WTC11 (cell line): Measurements from ENCODE around the gene SLC12A4. TPM values are rescaled to one million over a fixed set of nuclear protein-coding genes. Genes with fewer than 3 reads are reported as not detected.
A peak's percentile ranks its signal among the peaks of the same experiment; 100 is the strongest.

Experiments used
- ATAC-seq: fragments of 200-7000 bp; cut with Tn5 transposase; 2 replicates; pipeline ENCODE4 v1.10.0; 2021; ENCODE audit warnings: mild to moderate bottlenecking, moderate library complexity
- CTCF ChIA-PET: fragments of 300-600 bp; sonication (Branson Sonifier 250); formaldehyde crosslinking; loops from one replicate; lab custom pipeline; 2021; ENCODE audit warnings: antibody characterized with exemption; lab: Charles Lee
- POLR2A ChIA-PET: fragments of 350-600 bp; sonication (Branson Sonifier 250); formaldehyde crosslinking; loops from one replicate; lab custom pipeline; 2021; ENCODE audit warnings: antibody characterized with exemption; lab: Charles Lee
- DNase-seq: peaks from one replicate; pipeline ENCODE4 v3.0.0; 2021; ENCODE audit warnings: low spot score
- H3K27ac Mint-ChIP-seq: 2 replicates; pipeline ENCODE4 v1.8.0; 2021; ENCODE audit warnings: mixed read lengths
- H3K27me3 Mint-ChIP-seq: 2 replicates; pipeline ENCODE4 v1.8.0; 2021; ENCODE audit warnings: low read depth, mild to moderate bottlenecking, moderate library complexity, mixed read lengths
- H3K36me3 Mint-ChIP-seq: 2 replicates; pipeline ENCODE4 v1.8.0; 2021; ENCODE audit warnings: mixed read lengths
- H3K4me1 Mint-ChIP-seq: 2 replicates; pipeline ENCODE4 v1.8.0; 2022; ENCODE audit warnings: mixed read lengths
- H3K4me3 Mint-ChIP-seq: 2 replicates; pipeline ENCODE4 v1.8.0; 2021; ENCODE audit warnings: mild to moderate bottlenecking, moderate library complexity, mixed read lengths
- H3K9me3 Mint-ChIP-seq: 2 replicates; pipeline ENCODE4 v1.8.0; 2021; ENCODE audit warnings: mixed read lengths
- ATF2 ChIP-seq: sonication (generic); formaldehyde crosslinking; IDR thresholded peaks from 2 replicates; pipeline ENCODE4 v1.8.1; 2022; ENCODE audit warnings: low read depth, missing genetic modification reagents, borderline replicate concordance
- ATF3 ChIP-seq: sonication (generic); formaldehyde crosslinking; conservative IDR thresholded peaks from 2 replicates; pipeline ENCODE4 v1.8.1; 2022; ENCODE audit warnings: mild to moderate bottlenecking, missing genetic modification reagents
- CREB1 ChIP-seq: sonication (generic); formaldehyde crosslinking; IDR thresholded peaks from 2 replicates; pipeline ENCODE4 v1.8.0; 2023; ENCODE audit warnings: mild to moderate bottlenecking, missing genetic modification reagents
- CREM ChIP-seq: sonication (generic); formaldehyde crosslinking; IDR thresholded peaks from 2 replicates; pipeline ENCODE4 v1.8.1; 2022; ENCODE audit warnings: mild to moderate bottlenecking, missing genetic modification reagents, moderate library complexity
- CTCF ChIP-seq: fragments of 200-600 bp; IDR thresholded peaks from 2 replicates; pipeline ENCODE4 v1.8.0; 2022; ENCODE audit warnings: antibody characterized with exemption
- KAT7 ChIP-seq: sonication (generic); formaldehyde crosslinking; IDR thresholded peaks from 2 replicates; pipeline ENCODE4 v1.8.1; 2023; ENCODE audit warnings: missing genetic modification reagents, mild to moderate bottlenecking, borderline replicate concordance
- NFE2L1 ChIP-seq: sonication (generic); formaldehyde crosslinking; IDR thresholded peaks from 2 replicates; pipeline ENCODE4 v1.8.1; 2023; ENCODE audit warnings: missing genetic modification reagents
- NR2C2 ChIP-seq: sonication (generic); formaldehyde crosslinking; IDR thresholded peaks from 2 replicates; pipeline ENCODE4 v1.8.0; 2022; ENCODE audit warnings: mild to moderate bottlenecking, missing genetic modification reagents
- SMAD4 ChIP-seq: sonication (generic); formaldehyde crosslinking; IDR thresholded peaks from 2 replicates; pipeline ENCODE4 v1.8.0; 2022; ENCODE audit warnings: mild to moderate bottlenecking, missing genetic modification reagents
- ZBTB21 ChIP-seq: sonication (generic); formaldehyde crosslinking; IDR thresholded peaks from 2 replicates; pipeline ENCODE4 v1.8.1; 2023; ENCODE audit warnings: mild to moderate bottlenecking, missing genetic modification reagents, borderline replicate concordance
- ZMAT4 ChIP-seq: fragments of 250-450 bp; sonication (Bioruptor Pico); IDR thresholded peaks from 2 replicates; pipeline ENCODE4 v1.9.0; 2021; ENCODE audit warnings: mild to moderate bottlenecking
- ZNF138 ChIP-seq: sonication (generic); formaldehyde crosslinking; conservative IDR thresholded peaks from 2 replicates; pipeline ENCODE4 v1.8.1; 2022; ENCODE audit warnings: mild to moderate bottlenecking, moderate library complexity, missing genetic modification reagents
- ZNF232 ChIP-seq: sonication (generic); formaldehyde crosslinking; IDR thresholded peaks from 2 replicates; pipeline ENCODE4 v1.8.0; 2022; ENCODE audit warnings: mild to moderate bottlenecking, missing genetic modification reagents
- ZNF425 ChIP-seq: fragments of 250-450 bp; sonication (Bioruptor Pico); conservative IDR thresholded peaks from 2 replicates; pipeline ENCODE4 v1.9.0; 2021; ENCODE audit warnings: mild to moderate bottlenecking
- ZSCAN18 ChIP-seq: fragments of 250-450 bp; sonication (Bioruptor Pico); IDR thresholded peaks from 2 replicates; pipeline ENCODE4 v2.1.2; 2022; ENCODE audit warnings: mild to moderate bottlenecking, moderate library complexity
- total RNA-seq: library from RNA; stranded (reverse); gene quantifications from 3 replicates; pipeline ENCODE4 v1.2.3, GENCODE V29; 2021
- TF ChIP-seq, protein P1 (sequence below): sonication (generic); formaldehyde crosslinking; IDR thresholded peaks from 2 replicates; pipeline ENCODE4 v1.8.1; 2023; ENCODE audit warnings: mild to moderate bottlenecking, missing genetic modification reagents, moderate library complexity
- TF ChIP-seq, protein P2 (sequence below): sonication (generic); formaldehyde crosslinking; IDR thresholded peaks from 2 replicates; pipeline ENCODE4 v1.8.1; 2022; ENCODE audit warnings: missing genetic modification reagents, borderline replicate concordance
- TF ChIP-seq, protein P3 (sequence below): fragments of 250-450 bp; sonication (Bioruptor Pico); IDR thresholded peaks from 2 replicates; pipeline ENCODE4 v1.9.0; 2021; ENCODE audit warnings: mild to moderate bottlenecking

Gene SLC12A4
- total RNA-seq, 1 experiment from 2014 or later, result 94.1 TPM

DNA sequence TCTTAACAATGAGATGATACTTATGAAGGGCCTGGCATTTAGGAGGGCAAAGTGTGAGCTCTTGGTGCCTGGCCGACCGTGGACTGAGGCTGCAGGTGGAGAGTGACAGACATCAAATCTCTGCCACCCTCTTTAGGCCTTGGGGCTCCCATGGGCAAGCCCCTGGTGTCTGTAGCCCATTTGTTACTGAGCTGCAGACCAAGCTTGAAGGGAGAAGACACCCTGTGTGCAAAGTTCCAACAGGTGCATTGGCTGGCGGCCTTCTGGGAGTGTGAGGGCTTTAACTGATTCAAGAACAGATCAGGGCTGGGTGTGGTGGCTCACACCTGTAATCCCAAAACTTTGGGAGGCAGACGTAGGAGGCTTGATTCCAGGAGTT, 36.0 kb downstream of the SLC12A4 start:
- ATAC-seq, result no peak
- Mint-ChIP-seq H3K27me3 (no peaks in the 10 kb centered on the region), H3K9me3 (no peaks in the 10 kb centered on the region), H3K4me1 (peaks cover 23% of the 10 kb centered on the region), H3K36me3 (peaks cover 6% of the 10 kb centered on the region), H3K27ac (peak overlapping the region; percentile 23; the same call in 1 of the 2 replicates), H3K4me3 (no peak overlapping the region)
- CTCF ChIA-PET, result interaction anchor here (0.6 to 9.2 kb wide), 5 partner anchors 10 to 418 kb away, joined by 3 to 144 read pairs (median 4); partner anchors contain the start of gene NRN1L
- POLR2A ChIA-PET, result no interaction called here
- no peak for DNase-seq
- TF ChIP-seq ZSCAN18 (CRISPR knock-in tag) (no peak), ZMAT4 (no peak), CREB1 (no peak), ATF2 (CRISPR knock-in tag) (no peak), ZNF138 (no peak), ZNF232 (CRISPR knock-in tag) (no peak), NR2C2 (CRISPR knock-in tag) (no peak), KAT7 (CRISPR knock-in tag) (no peak), ZBTB21 (no peak), ZNF425 (no peak), CREM (no peak), SMAD4 (CRISPR knock-in tag) (no peak)
- TF ChIP-seq, protein P1, sequence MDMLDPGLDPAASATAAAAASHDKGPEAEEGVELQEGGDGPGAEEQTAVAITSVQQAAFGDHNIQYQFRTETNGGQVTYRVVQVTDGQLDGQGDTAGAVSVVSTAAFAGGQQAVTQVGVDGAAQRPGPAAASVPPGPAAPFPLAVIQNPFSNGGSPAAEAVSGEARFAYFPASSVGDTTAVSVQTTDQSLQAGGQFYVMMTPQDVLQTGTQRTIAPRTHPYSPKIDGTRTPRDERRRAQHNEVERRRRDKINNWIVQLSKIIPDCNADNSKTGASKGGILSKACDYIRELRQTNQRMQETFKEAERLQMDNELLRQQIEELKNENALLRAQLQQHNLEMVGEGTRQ (CRISPR knock-in tag), result no peak
- TF ChIP-seq, protein P2, sequence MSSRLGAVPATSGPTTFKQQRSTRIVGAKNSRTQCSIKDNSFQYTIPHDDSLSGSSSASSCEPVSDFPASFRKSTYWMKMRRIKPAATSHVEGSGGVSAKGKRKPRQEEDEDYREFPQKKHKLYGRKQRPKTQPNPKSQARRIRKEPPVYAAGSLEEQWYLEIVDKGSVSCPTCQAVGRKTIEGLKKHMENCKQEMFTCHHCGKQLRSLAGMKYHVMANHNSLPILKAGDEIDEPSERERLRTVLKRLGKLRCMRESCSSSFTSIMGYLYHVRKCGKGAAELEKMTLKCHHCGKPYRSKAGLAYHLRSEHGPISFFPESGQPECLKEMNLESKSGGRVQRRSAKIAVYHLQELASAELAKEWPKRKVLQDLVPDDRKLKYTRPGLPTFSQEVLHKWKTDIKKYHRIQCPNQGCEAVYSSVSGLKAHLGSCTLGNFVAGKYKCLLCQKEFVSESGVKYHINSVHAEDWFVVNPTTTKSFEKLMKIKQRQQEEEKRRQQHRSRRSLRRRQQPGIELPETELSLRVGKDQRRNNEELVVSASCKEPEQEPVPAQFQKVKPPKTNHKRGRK (CRISPR knock-in tag), result no peak
- TF ChIP-seq, all 79 proteins: peak for 0

DNA sequence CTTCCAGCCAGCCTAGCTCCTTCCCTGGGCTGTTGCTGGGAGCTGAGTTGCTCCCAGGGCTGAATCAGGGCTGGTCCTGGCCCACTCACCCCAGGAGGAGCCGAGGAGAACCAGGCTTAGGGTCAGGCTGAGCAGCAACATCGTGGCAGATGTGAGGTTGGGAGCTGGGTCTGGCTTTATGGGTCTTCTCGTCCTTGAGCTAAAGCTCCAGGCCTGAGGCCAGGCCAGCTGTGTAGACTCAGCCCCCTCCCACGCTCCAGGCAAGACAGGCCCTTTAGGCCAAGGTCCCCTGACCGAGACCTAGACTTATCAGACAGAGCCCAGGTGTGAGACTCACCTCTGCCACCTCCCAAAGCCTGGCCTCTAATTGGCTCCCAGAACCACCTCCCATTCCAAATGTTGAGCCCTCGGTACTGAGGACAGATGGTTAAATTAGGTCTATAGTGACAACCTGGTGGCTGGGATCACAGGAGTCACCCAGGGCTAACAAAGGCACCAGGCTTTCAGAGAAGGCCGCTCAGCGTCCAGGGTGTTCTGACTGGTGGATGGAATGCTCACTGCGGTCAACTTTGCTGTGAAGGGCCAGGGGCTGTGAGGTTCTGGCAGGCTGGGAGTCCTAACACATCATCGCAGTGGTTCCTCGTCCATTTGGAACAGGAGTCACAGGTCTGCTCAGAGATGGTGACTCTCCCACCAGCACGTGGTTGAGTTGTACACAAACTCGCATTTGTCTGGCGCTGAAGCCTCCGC, 36.5 kb downstream of the SLC12A4 start, which contains the start of gene CTRL:
TSS of gene CTRL (minus strand) at position 151 of the 750 bp plus-strand sequence. CDS start at position 141, 10 bp downstream.
- ChIA-PET POLR2A (no interaction called here), CTCF (interaction anchor here (0.6 to 9.2 kb wide), 5 partner anchors 10 to 447 kb away, joined by 3 to 144 read pairs (median 5); partner anchors contain the start of gene NRN1L)
- Mint-ChIP-seq H3K4me1 (peaks cover 17% of the 10 kb centered on the region), H3K27ac (peak within 1 kb of the TSS; percentile 23; the same call in 1 of the 2 replicates), H3K4me3 (no peak within 1 kb of the TSS), H3K36me3 (peaks cover 6% of the 10 kb centered on the region), H3K27me3 (no peaks in the 10 kb centered on the region), H3K9me3 (no peaks in the 10 kb centered on the region)
- ATAC-seq (no peak), DNase-seq (no peak)
- TF ChIP-seq, protein P3, sequence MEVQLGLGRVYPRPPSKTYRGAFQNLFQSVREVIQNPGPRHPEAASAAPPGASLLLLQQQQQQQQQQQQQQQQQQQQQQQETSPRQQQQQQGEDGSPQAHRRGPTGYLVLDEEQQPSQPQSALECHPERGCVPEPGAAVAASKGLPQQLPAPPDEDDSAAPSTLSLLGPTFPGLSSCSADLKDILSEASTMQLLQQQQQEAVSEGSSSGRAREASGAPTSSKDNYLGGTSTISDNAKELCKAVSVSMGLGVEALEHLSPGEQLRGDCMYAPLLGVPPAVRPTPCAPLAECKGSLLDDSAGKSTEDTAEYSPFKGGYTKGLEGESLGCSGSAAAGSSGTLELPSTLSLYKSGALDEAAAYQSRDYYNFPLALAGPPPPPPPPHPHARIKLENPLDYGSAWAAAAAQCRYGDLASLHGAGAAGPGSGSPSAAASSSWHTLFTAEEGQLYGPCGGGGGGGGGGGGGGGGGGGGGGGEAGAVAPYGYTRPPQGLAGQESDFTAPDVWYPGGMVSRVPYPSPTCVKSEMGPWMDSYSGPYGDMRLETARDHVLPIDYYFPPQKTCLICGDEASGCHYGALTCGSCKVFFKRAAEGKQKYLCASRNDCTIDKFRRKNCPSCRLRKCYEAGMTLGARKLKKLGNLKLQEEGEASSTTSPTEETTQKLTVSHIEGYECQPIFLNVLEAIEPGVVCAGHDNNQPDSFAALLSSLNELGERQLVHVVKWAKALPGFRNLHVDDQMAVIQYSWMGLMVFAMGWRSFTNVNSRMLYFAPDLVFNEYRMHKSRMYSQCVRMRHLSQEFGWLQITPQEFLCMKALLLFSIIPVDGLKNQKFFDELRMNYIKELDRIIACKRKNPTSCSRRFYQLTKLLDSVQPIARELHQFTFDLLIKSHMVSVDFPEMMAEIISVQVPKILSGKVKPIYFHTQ (CRISPR knock-in tag), result no peak
- TF ChIP-seq CTCF (no peak), ATF3 (CRISPR knock-in tag) (no peak), ATF2 (CRISPR knock-in tag) (no peak), ZNF138 (no peak), NFE2L1 (no peak)
